ENCODE results near the gene SPG7. TPM values are rescaled to one million over a fixed set of nuclear protein-coding genes. Genes with fewer than 3 reads are reported as not detected.
A peak's percentile ranks its signal among the peaks of the same experiment; 100 is the strongest.
"Not testable (repeated sequence)": the region's sequence is repeated elsewhere in the genome, so short reads cannot be mapped to it uniquely, and the experiment has no call there.

Gene SPG7
- polyA plus RNA-seq = 47.0 TPM

GRCh38 chr16:89507834-89508590 lies at the start of gene SPG7:
TSS of gene SPG7 (plus strand) at chr16:89508403. CDS start at chr16:89508418, 15 bp downstream.
- peaks cover 16 to 21% (median 21%) of the 10 kb centered on the region in 3 donors for H3K4me1 Mint-ChIP-seq
- peak within 1 kb of the TSS; percentile 90 to 99 (median 96) for H3K4me3 Mint-ChIP-seq
- no peaks in the 10 kb centered on the region for H3K27me3 Mint-ChIP-seq
- H3K9me3 Mint-ChIP-seq = no peaks in the 10 kb centered on the region
- no peaks in the 10 kb centered on the region for H3K36me3 Mint-ChIP-seq
- peak within 1 kb of the TSS; percentile 94 to 98 (median 97) for H3K27ac Mint-ChIP-seq

GRCh38 chr16:89458551-89458950 lies 49.7 kb upstream of the SPG7 start:
- Mint-ChIP-seq H3K27ac (peak overlapping the region in 2 of 3 donors; percentile 2 to 28), H3K36me3 (peaks cover 7% of the 10 kb centered on the region), H3K27me3 (no peaks in the 10 kb centered on the region), H3K9me3 (peaks cover 0 to 4% (median 0%) of the 10 kb centered on the region in 3 donors), H3K4me3 (no peak overlapping the region), H3K4me1 (peaks cover 24 to 27% (median 24%) of the 10 kb centered on the region in 3 donors)

GRCh38 chr16:89458967-89459366 lies 49.2 kb upstream of the SPG7 start:
- peak overlapping the region in 1 of 4 donors; percentile 30 for H3K4me3 Mint-ChIP-seq
- peak overlapping the region in 2 of 3 donors; percentile 2 to 28 for H3K27ac Mint-ChIP-seq
- peaks cover 7% of the 10 kb centered on the region for H3K36me3 Mint-ChIP-seq
- H3K4me1 Mint-ChIP-seq = peaks cover 21 to 25% (median 22%) of the 10 kb centered on the region in 3 donors
- peaks cover 0 to 4% (median 0%) of the 10 kb centered on the region in 3 donors for H3K9me3 Mint-ChIP-seq
- H3K27me3 Mint-ChIP-seq = no peaks in the 10 kb centered on the region

- H3K27ac Mint-ChIP-seq = peak overlapping the region in 2 of 3 donors; percentile 29 to 87
- H3K36me3 Mint-ChIP-seq = peaks cover 10% of the 10 kb centered on the region
- peaks cover 0 to 4% (median 0%) of the 10 kb centered on the region in 3 donors for H3K9me3 Mint-ChIP-seq
- H3K4me1 Mint-ChIP-seq = peaks cover 19 to 30% (median 22%) of the 10 kb centered on the region in 3 donors
- peak overlapping the region in 1 of 4 donors; percentile 4 for H3K4me3 Mint-ChIP-seq
- H3K27me3 Mint-ChIP-seq = no peaks in the 10 kb centered on the region
These were observed 47.6 kb upstream of the SPG7 start for GRCh38 chr16:89460556-89460955.

- H3K9me3 Mint-ChIP-seq, H3K27me3 Mint-ChIP-seq, H3K4me3 Mint-ChIP-seq, H3K36me3 Mint-ChIP-seq: not testable (repeated sequence)
- peak overlapping the region in 1 of 3 donors; percentile 29 for H3K27ac Mint-ChIP-seq
- peaks cover 20 to 31% (median 26%) of the 10 kb centered on the region in 3 donors for H3K4me1 Mint-ChIP-seq
These were observed 46.3 kb upstream of the SPG7 start for GRCh38 chr16:89461890-89462289.

- not testable (repeated sequence) for H3K4me3 Mint-ChIP-seq, H3K27me3 Mint-ChIP-seq, H3K36me3 Mint-ChIP-seq, H3K27ac Mint-ChIP-seq, H3K9me3 Mint-ChIP-seq
- peaks cover 18 to 31% (median 28%) of the 10 kb centered on the region in 3 donors for H3K4me1 Mint-ChIP-seq
These were observed 45.6 kb upstream of the SPG7 start for GRCh38 chr16:89462639-89463038.

- H3K4me3 Mint-ChIP-seq, H3K9me3 Mint-ChIP-seq, H3K27me3 Mint-ChIP-seq, H3K36me3 Mint-ChIP-seq, H3K27ac Mint-ChIP-seq: not testable (repeated sequence)
- H3K4me1 Mint-ChIP-seq = peaks cover 17 to 31% (median 27%) of the 10 kb centered on the region in 3 donors
These were observed 44.9 kb upstream of the SPG7 start for GRCh38 chr16:89463312-89463711.

- Mint-ChIP-seq H3K4me1 (peaks cover 9 to 25% (median 18%) of the 10 kb centered on the region in 3 donors), H3K27ac (peak overlapping the region in 1 of 3 donors; percentile 24), H3K4me3 (no peak overlapping the region), H3K27me3 (no peaks in the 10 kb centered on the region), H3K9me3 (peaks cover 0 to 2% (median 0%) of the 10 kb centered on the region in 3 donors), H3K36me3 (peaks cover 6% of the 10 kb centered on the region)
These were observed 41.3 kb upstream of the SPG7 start for GRCh38 chr16:89466920-89467319.

- Mint-ChIP-seq H3K4me1 (peaks cover 11 to 28% (median 22%) of the 10 kb centered on the region in 3 donors), H3K36me3 (peaks cover 6% of the 10 kb centered on the region), H3K27me3 (no peaks in the 10 kb centered on the region), H3K4me3 (peak overlapping the region in 1 of 4 donors; percentile 74), H3K27ac (no peak overlapping the region), H3K9me3 (peaks cover 0 to 2% (median 0%) of the 10 kb centered on the region in 3 donors)
These were observed 40.8 kb upstream of the SPG7 start for GRCh38 chr16:89467382-89467781.

- no peaks in the 10 kb centered on the region for H3K27me3 Mint-ChIP-seq
- peaks cover 38 to 45% (median 41%) of the 10 kb centered on the region in 3 donors for H3K4me1 Mint-ChIP-seq
- peak overlapping the region in 1 of 4 donors; percentile 7 for H3K4me3 Mint-ChIP-seq
- H3K27ac Mint-ChIP-seq = no peak overlapping the region
- no peaks in the 10 kb centered on the region for H3K9me3 Mint-ChIP-seq
- H3K36me3 Mint-ChIP-seq = peaks cover 5% of the 10 kb centered on the region
These were observed 35.5 kb upstream of the SPG7 start for GRCh38 chr16:89472711-89473075.

GRCh38 chr16:89473136-89473712 lies 35.0 kb upstream of the SPG7 start:
- H3K36me3 Mint-ChIP-seq = peaks cover 2% of the 10 kb centered on the region
- H3K9me3 Mint-ChIP-seq = no peaks in the 10 kb centered on the region
- peak overlapping the region in 2 of 3 donors; percentile 31 to 39 for H3K27ac Mint-ChIP-seq
- no peaks in the 10 kb centered on the region for H3K27me3 Mint-ChIP-seq
- H3K4me1 Mint-ChIP-seq = peaks cover 39 to 47% (median 43%) of the 10 kb centered on the region in 3 donors
- peak overlapping the region in 1 of 4 donors; percentile 22 for H3K4me3 Mint-ChIP-seq

- Mint-ChIP-seq H3K4me3 (peak overlapping the region in 2 of 4 donors; percentile 22 to 53), H3K9me3 (no peaks in the 10 kb centered on the region), H3K4me1 (peaks cover 40 to 53% (median 50%) of the 10 kb centered on the region in 3 donors), H3K27ac (peak overlapping the region in 2 of 3 donors; percentile 31 to 39), H3K36me3 (peaks cover 2% of the 10 kb centered on the region), H3K27me3 (no peaks in the 10 kb centered on the region)
These were observed 34.3 kb upstream of the SPG7 start for GRCh38 chr16:89473791-89474414.

- H3K27me3 Mint-ChIP-seq = no peaks in the 10 kb centered on the region
- H3K4me1 Mint-ChIP-seq = peaks cover 43 to 55% (median 54%) of the 10 kb centered on the region in 3 donors
- peak overlapping the region in 1 of 4 donors; percentile 45 for H3K4me3 Mint-ChIP-seq
- H3K27ac Mint-ChIP-seq = no peak overlapping the region
- H3K36me3 Mint-ChIP-seq = peaks cover 2% of the 10 kb centered on the region
- H3K9me3 Mint-ChIP-seq = no peaks in the 10 kb centered on the region
These were observed 33.1 kb upstream of the SPG7 start for GRCh38 chr16:89475144-89475543.

- Mint-ChIP-seq H3K27me3 (no peaks in the 10 kb centered on the region), H3K36me3 (peaks cover 2% of the 10 kb centered on the region), H3K9me3 (no peaks in the 10 kb centered on the region), H3K4me3 (peak overlapping the region; percentile 17 to 69 (median 49)), H3K4me1 (peaks cover 46 to 65% (median 58%) of the 10 kb centered on the region in 3 donors), H3K27ac (peak overlapping the region; percentile 48 to 84 (median 59))
These were observed 31.8 kb upstream of the SPG7 start for GRCh38 chr16:89476379-89476778.

GRCh38 chr16:89476811-89477261 lies 31.4 kb upstream of the SPG7 start:
- Mint-ChIP-seq H3K4me3 (peak overlapping the region; percentile 17 to 69 (median 49)), H3K27ac (peak overlapping the region; percentile 48 to 61 (median 59)), H3K36me3 (peaks cover 2% of the 10 kb centered on the region), H3K27me3 (no peaks in the 10 kb centered on the region), H3K9me3 (no peaks in the 10 kb centered on the region), H3K4me1 (peaks cover 47 to 67% (median 61%) of the 10 kb centered on the region in 3 donors)

Measured in IgD-negative memory B cell (primary cell).